Measurements from ENCODE around the gene GOLGA6L1.
"Not testable (repeated sequence)": the region's sequence is repeated elsewhere in the genome, so short reads cannot be mapped to it uniquely, and the experiment has no call there.

GOLGA6L1 gene

GRCh38 chr15:23136722-23137121, at the start of gene GOLGA6L1:
Gene GOLGA6L1 (minus strand): TSS chr15:23136822. CDS start chr15:23136731, 91 bp downstream.
- H3K79me2 ChIP-seq; H3K4me2 ChIP-seq (ENCODE audit: low read length): not testable (repeated sequence)

GRCh38 chr15:23181201-23181600, 44.6 kb upstream of the GOLGA6L1 start:
- H3K4me3 ChIP-seq (ENCODE audit: low read depth, low read length) = not testable (repeated sequence)

More at GRCh38 chr15:23136722-23137121, at the start of gene GOLGA6L1:
- not testable (repeated sequence) for H3K27ac ChIP-seq; H3K4me3 ChIP-seq (ENCODE audit: low read depth, low read length); H3K9ac ChIP-seq; H3K4me1 ChIP-seq; H3K36me3 ChIP-seq (ENCODE audit: control insufficient read depth, insufficient read depth, low read length); H3K27me3 ChIP-seq (ENCODE audit: control insufficient read depth, insufficient read depth, low read length); H2AFZ ChIP-seq; H3K9me3 ChIP-seq (ENCODE audit: control insufficient read depth, low read length)

GRCh38 chr15:23180547-23180927, 43.9 kb upstream of the GOLGA6L1 start:
- H3K4me3 ChIP-seq (ENCODE audit: low read depth, low read length); H3K27me3 ChIP-seq (ENCODE audit: control insufficient read depth, insufficient read depth, low read length); H3K9me3 ChIP-seq (ENCODE audit: control insufficient read depth, low read length); H2AFZ ChIP-seq; H3K9ac ChIP-seq; H3K27ac ChIP-seq; H3K4me2 ChIP-seq (ENCODE audit: low read length); H3K36me3 ChIP-seq (ENCODE audit: control insufficient read depth, insufficient read depth, low read length); H3K4me1 ChIP-seq; H3K79me2 ChIP-seq: not testable (repeated sequence)

More at GRCh38 chr15:23181201-23181600, 44.6 kb upstream of the GOLGA6L1 start:
- H3K9ac ChIP-seq; H3K79me2 ChIP-seq; H3K27ac ChIP-seq; H3K4me2 ChIP-seq (ENCODE audit: low read length); H3K36me3 ChIP-seq (ENCODE audit: control insufficient read depth, insufficient read depth, low read length); H2AFZ ChIP-seq; H3K27me3 ChIP-seq (ENCODE audit: control insufficient read depth, insufficient read depth, low read length); H3K4me1 ChIP-seq; H3K9me3 ChIP-seq (ENCODE audit: control insufficient read depth, low read length): not testable (repeated sequence)

GRCh38 chr15:23179768-23180546, 43.3 kb upstream of the GOLGA6L1 start:
- H3K36me3 ChIP-seq (ENCODE audit: control insufficient read depth, insufficient read depth, low read length); H3K4me3 ChIP-seq (ENCODE audit: low read depth, low read length); H3K79me2 ChIP-seq; H3K4me1 ChIP-seq; H3K27ac ChIP-seq; H3K9me3 ChIP-seq (ENCODE audit: control insufficient read depth, low read length); H3K9ac ChIP-seq; H2AFZ ChIP-seq; H3K4me2 ChIP-seq (ENCODE audit: low read length); H3K27me3 ChIP-seq (ENCODE audit: control insufficient read depth, insufficient read depth, low read length): not testable (repeated sequence)

GRCh38 chr15:23176683-23177082, 40.1 kb upstream of the GOLGA6L1 start:
- H3K4me1 ChIP-seq; H3K9ac ChIP-seq; H3K36me3 ChIP-seq (ENCODE audit: control insufficient read depth, insufficient read depth, low read length); H3K27me3 ChIP-seq (ENCODE audit: control insufficient read depth, insufficient read depth, low read length); H2AFZ ChIP-seq; H3K79me2 ChIP-seq; H3K4me2 ChIP-seq (ENCODE audit: low read length); H3K9me3 ChIP-seq (ENCODE audit: control insufficient read depth, low read length); H3K27ac ChIP-seq; H3K4me3 ChIP-seq (ENCODE audit: low read depth, low read length): not testable (repeated sequence)

- not testable (repeated sequence) for H3K27ac ChIP-seq; H3K27me3 ChIP-seq (ENCODE audit: control insufficient read depth, insufficient read depth, low read length); H3K4me2 ChIP-seq (ENCODE audit: low read length); H3K4me3 ChIP-seq (ENCODE audit: low read depth, low read length); H2AFZ ChIP-seq; H3K9me3 ChIP-seq (ENCODE audit: control insufficient read depth, low read length); H3K36me3 ChIP-seq (ENCODE audit: control insufficient read depth, insufficient read depth, low read length); H3K9ac ChIP-seq; H3K79me2 ChIP-seq; H3K4me1 ChIP-seq
These were observed 39.0 kb upstream of the GOLGA6L1 start for GRCh38 chr15:23175606-23176005.

- not testable (repeated sequence) for H3K79me2 ChIP-seq; H3K36me3 ChIP-seq (ENCODE audit: control insufficient read depth, insufficient read depth, low read length); H3K27me3 ChIP-seq (ENCODE audit: control insufficient read depth, insufficient read depth, low read length); H3K9me3 ChIP-seq (ENCODE audit: control insufficient read depth, low read length); H3K4me3 ChIP-seq (ENCODE audit: low read depth, low read length); H3K9ac ChIP-seq; H2AFZ ChIP-seq; H3K4me1 ChIP-seq; H3K4me2 ChIP-seq (ENCODE audit: low read length); H3K27ac ChIP-seq
These were observed 38.1 kb upstream of the GOLGA6L1 start for GRCh38 chr15:23174609-23175140.

GRCh38 chr15:23132787-23133186, 3.8 kb downstream of the GOLGA6L1 start:
- not testable (repeated sequence) for H3K4me2 ChIP-seq (ENCODE audit: low read length); H3K27ac ChIP-seq; H3K9ac ChIP-seq; H3K27me3 ChIP-seq (ENCODE audit: control insufficient read depth, insufficient read depth, low read length); H3K4me3 ChIP-seq (ENCODE audit: low read depth, low read length); H3K36me3 ChIP-seq (ENCODE audit: control insufficient read depth, insufficient read depth, low read length); H2AFZ ChIP-seq; H3K4me1 ChIP-seq; H3K79me2 ChIP-seq; H3K9me3 ChIP-seq (ENCODE audit: control insufficient read depth, low read length)
